ENCODE measurements around the gene TMSB15B. TPM values are rescaled to one million over a fixed set of nuclear protein-coding genes. Genes with fewer than 3 reads are reported as not detected.
"Not testable (repeated sequence)": the region's sequence is repeated elsewhere in the genome, so short reads cannot be mapped to it uniquely, and the experiment has no call there.

TMSB15B gene
- 0.58 TPM for total RNA-seq (2013)
- polyA plus RNA-seq (1 to 10 TPM; 1.1 to 2.2 (median 2.0) TPM), polyA minus RNA-seq (not detected in 2 replicates), total RNA-seq (0 to 0.69 (median 0.06) reads per million in 11 experiments)

DNA sequence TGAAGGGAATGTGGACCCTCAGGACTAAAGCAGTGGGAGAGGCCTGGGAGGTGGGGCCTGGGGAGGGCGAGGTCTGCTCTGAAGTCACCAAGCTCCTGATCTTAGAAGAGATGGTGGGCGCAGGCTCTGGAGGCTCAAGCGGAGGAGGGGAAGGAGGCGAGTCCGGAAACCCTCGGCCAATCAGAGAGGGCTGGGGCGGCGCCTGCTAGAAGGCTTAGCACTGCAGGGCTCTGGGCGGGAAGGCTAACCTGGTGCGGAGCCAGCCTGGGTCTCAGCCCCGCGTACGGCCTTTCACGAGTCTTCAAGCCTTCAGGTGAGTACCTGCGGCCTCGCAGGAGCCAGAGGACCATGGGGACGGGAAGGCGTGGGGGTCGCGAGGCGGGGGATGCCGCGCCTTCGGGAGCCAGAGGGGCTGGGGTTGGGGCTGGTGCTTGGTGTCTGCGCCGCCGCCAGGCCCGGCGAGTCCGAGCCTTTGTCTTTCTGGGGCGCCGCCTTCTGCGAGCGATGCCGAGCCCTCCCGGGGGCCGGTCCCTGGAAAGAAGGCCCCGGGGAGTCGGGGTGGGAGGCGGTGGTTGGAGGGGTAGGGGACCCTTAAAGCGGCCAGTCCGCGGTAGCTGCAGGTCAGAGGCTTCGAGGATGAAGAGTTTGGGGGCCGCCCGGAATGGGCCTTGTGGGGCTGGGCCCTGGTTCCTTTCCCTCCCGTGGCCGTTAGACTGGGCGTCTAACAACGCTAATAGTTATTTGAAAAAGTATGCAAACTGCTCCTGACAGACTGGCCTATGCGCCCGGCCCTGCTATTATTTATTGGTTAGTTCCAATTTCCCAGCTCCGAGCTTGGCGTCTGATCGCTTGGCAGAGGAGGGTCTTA, at the start of gene TMSB15B:
Gene TMSB15B (plus strand): TSS at position 217 of the 868 bp plus-strand sequence.
- H3K27ac Mint-ChIP-seq; H3K4me1 Mint-ChIP-seq; H2AFZ ChIP-seq (ENCODE audit: insufficient read depth, low read depth, low read length, poor library complexity, severe bottlenecking); H4K20me1 ChIP-seq (ENCODE audit: insufficient read depth, low read length); DNase-seq; H3K9ac ChIP-seq (ENCODE audit: insufficient read depth, low read length, poor library complexity, severe bottlenecking); H3K9me3 Mint-ChIP-seq; H3K4me3 ChIP-seq (replicated peaks in 1 of 3; ENCODE audit: low read depth in 2 of 3, low read length in 3 of 3); intact Hi-C loops (cut with micrococcal nuclease); H3K4me1 ChIP-seq (ENCODE audit: control insufficient read depth in 1 of 2, insufficient read depth in 2 of 2, low read length in 2 of 2); H3K4me3 Mint-ChIP-seq; H3K79me2 ChIP-seq (ENCODE audit: insufficient read depth, low read length); H3K9me3 ChIP-seq (replicated peaks in 1 of 2; ENCODE audit: control insufficient read depth in 1 of 2, insufficient read depth in 1 of 2, low read length in 2 of 2); H3K4me2 ChIP-seq (replicated peaks; ENCODE audit: extremely low read depth, low read length, poor library complexity, severe bottlenecking); H3K36me3 ChIP-seq (replicated peaks in 1 of 2; ENCODE audit: control insufficient read depth in 1 of 2, insufficient read depth in 2 of 2, low read length in 2 of 2); H3K27me3 Mint-ChIP-seq (ENCODE audit: low read depth in 3 of 3); H3K36me3 Mint-ChIP-seq; H3K27me3 ChIP-seq (ENCODE audit: control insufficient read depth in 2 of 2, insufficient read depth in 2 of 2, low read length in 2 of 2); H3K27ac ChIP-seq (ENCODE audit: low read depth in 1 of 2, low read length in 2 of 2): not testable (repeated sequence)
- WGBS (ENCODE audit: insufficient coverage), result no CpG with 5 or more reads among the region's 55 CpGs

DNA sequence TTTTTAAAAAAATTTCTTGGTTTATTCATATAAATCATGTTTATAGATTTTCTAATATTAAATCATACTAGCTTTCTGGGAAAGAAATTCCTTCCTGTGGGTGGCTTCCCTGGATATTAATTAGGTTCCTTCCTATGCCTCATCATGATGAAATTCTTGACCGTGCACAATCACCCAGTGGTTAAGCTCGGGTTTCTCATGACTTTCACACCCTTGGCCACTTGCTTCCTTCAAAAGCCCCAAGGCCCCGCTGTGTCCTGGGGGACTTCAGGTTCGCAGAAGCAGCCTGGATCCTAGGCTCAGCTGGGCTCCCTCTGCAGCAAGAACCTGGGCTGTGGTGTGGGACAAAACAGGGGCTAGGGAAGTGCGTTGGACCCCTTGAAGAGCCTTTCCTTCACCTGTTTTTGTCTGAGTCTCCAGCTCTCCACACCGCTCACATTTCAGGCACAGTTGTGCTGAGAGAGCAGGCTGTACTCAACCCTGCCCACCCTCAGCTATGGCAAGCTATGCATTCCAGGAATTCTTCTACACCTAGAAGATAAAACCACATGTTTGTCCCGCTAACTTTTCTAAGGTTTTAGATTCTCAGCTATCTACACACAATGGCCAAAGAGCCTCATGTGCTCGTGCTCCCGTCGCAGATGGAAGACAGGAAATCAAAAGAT, 48.9 kb upstream of the TMSB15B start:
- Mint-ChIP-seq H3K4me3 (no peak overlapping the region), H3K36me3 (no peaks in the 10 kb centered on the region), H3K27ac (no peak overlapping the region), H3K9me3 (peaks cover 0 to 10% (median under 1%) of the 10 kb centered on the region in 7 donors), H3K27me3 (ENCODE audit: low read depth in 3 of 3) (peaks cover 0 to 7% (median 0%) of the 10 kb centered on the region in 3 donors), H3K4me1 (peaks cover 8% of the 10 kb centered on the region)
- Histone ChIP-seq H3K79me2 (ENCODE audit: insufficient read depth, low read length) (no peaks in the 10 kb centered on the region), H4K20me1 (ENCODE audit: insufficient read depth, low read length) (no peaks in the 10 kb centered on the region), H3K9me3 (replicated peaks in 1 of 2; ENCODE audit: control insufficient read depth in 1 of 2, insufficient read depth in 1 of 2, low read length in 2 of 2) (no peaks in the 10 kb centered on the region), H3K27ac (ENCODE audit: low read depth in 1 of 2, low read length in 2 of 2) (no peak overlapping the region), H3K4me1 (ENCODE audit: control insufficient read depth in 1 of 2, insufficient read depth in 2 of 2, low read length in 2 of 2) (peaks cover 0 to 5% of the 10 kb centered on the region in 2 donors), H3K9ac (ENCODE audit: insufficient read depth, low read length, poor library complexity, severe bottlenecking) (no peak overlapping the region), H3K4me3 (replicated peaks in 1 of 3; ENCODE audit: low read depth in 2 of 3, low read length in 3 of 3) (no peak overlapping the region), H3K36me3 (replicated peaks in 1 of 2; ENCODE audit: control insufficient read depth in 1 of 2, insufficient read depth in 2 of 2, low read length in 2 of 2) (no peaks in the 10 kb centered on the region), H3K4me2 (replicated peaks; ENCODE audit: extremely low read depth, low read length, poor library complexity, severe bottlenecking) (no peak overlapping the region), H3K27me3 (ENCODE audit: control insufficient read depth in 2 of 2, insufficient read depth in 2 of 2, low read length in 2 of 2) (peaks cover 0 to 2% of the 10 kb centered on the region in 2 donors), H2AFZ (ENCODE audit: insufficient read depth, low read depth, low read length, poor library complexity, severe bottlenecking) (no peak overlapping the region)
- TF ChIP-seq, protein P1, sequence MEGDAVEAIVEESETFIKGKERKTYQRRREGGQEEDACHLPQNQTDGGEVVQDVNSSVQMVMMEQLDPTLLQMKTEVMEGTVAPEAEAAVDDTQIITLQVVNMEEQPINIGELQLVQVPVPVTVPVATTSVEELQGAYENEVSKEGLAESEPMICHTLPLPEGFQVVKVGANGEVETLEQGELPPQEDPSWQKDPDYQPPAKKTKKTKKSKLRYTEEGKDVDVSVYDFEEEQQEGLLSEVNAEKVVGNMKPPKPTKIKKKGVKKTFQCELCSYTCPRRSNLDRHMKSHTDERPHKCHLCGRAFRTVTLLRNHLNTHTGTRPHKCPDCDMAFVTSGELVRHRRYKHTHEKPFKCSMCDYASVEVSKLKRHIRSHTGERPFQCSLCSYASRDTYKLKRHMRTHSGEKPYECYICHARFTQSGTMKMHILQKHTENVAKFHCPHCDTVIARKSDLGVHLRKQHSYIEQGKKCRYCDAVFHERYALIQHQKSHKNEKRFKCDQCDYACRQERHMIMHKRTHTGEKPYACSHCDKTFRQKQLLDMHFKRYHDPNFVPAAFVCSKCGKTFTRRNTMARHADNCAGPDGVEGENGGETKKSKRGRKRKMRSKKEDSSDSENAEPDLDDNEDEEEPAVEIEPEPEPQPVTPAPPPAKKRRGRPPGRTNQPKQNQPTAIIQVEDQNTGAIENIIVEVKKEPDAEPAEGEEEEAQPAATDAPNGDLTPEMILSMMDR (IDR thresholded peaks at IDR 0.05), result no peak
- 100% methylated on average over 1 of the region's 10 CpGs for WGBS (ENCODE audit: insufficient coverage)
- intact Hi-C loops (cut with micrococcal nuclease), result no loop called here
- DNase-seq, result no peak
